22Rv1 (cell line): ENCODE measurements around the gene POLG.

ENCODE experiments used
- H3K27ac ChIP-seq: fragments of 450-650 bp; 2 replicates; pipeline ENCODE4 v1.5.1; 2017
- CTCF ChIP-seq: fragments of 450-650 bp; IDR thresholded peaks from 2 replicates; pipeline ENCODE4 v1.5.1; 2017; ENCODE audit warnings: mild to moderate bottlenecking
- ZFX ChIP-seq: fragments of 450-650 bp; IDR thresholded peaks from 2 replicates; pipeline ENCODE4 v1.6.1; 2017; ENCODE audit warnings: antibody characterized with exemption, borderline replicate concordance

Gene POLG

GRCh38 chr15:89368566-89369223 is 34.1 kb upstream of the POLG start:
- no peak overlapping the region for H3K27ac ChIP-seq
- TF ChIP-seq ZFX, result no peak
- no peak for TF ChIP-seq CTCF

- no peak for TF ChIP-seq CTCF
- TF ChIP-seq ZFX, result no peak
- no peak overlapping the region for H3K27ac ChIP-seq
Measured at GRCh38 chr15:89367485-89368451, 33.1 kb upstream of the POLG start.

- no peak for TF ChIP-seq CTCF
- no peak for TF ChIP-seq ZFX
Measured at GRCh38 chr15:89366656-89367393, 32.2 kb upstream of the POLG start.

GRCh38 chr15:89365462-89366065 is 30.9 kb upstream of the POLG start:
- TF ChIP-seq CTCF, result no peak
- TF ChIP-seq ZFX, result no peak
- no peak overlapping the region for H3K27ac ChIP-seq

More at GRCh38 chr15:89366656-89367393, 32.2 kb upstream of the POLG start:
- H3K27ac ChIP-seq, result no peak overlapping the region

- TF ChIP-seq ZFX (no peak), CTCF (no peak)
- no peak overlapping the region for H3K27ac ChIP-seq
Measured at GRCh38 chr15:89364741-89365450, 30.3 kb upstream of the POLG start.

GRCh38 chr15:89364341-89364740 is 29.7 kb upstream of the POLG start:
- H3K27ac ChIP-seq, result no peak overlapping the region
- TF ChIP-seq ZFX, result no peak
- no peak for TF ChIP-seq CTCF
